GM18868 (cell line): Measurements from ENCODE around the gene C1orf105.
"Not testable (repeated sequence)": the region's sequence is repeated elsewhere in the genome, so short reads cannot be mapped to it uniquely, and the experiment has no call there.

ENCODE experiments used
- ATAC-seq: cut with Tn5 transposase; IDR thresholded peaks from one replicate; pipeline ENCODE4 v1.9.1; 2021; ENCODE audit warnings: mild to moderate bottlenecking, moderate library complexity; ENCODE audit not compliant: unreplicated experiment

Gene C1orf105

GRCh38 chr1:172485626-172486025, 65.1 kb downstream of the C1orf105 start:
- no peak for ATAC-seq

- ATAC-seq = no peak
Observed at GRCh38 chr1:172486805-172487454, 66.4 kb downstream of the C1orf105 start.

GRCh38 chr1:172487550-172487949, 67.1 kb downstream of the C1orf105 start:
- ATAC-seq = no peak

GRCh38 chr1:172488393-172488792, 67.9 kb downstream of the C1orf105 start:
- ATAC-seq = no peak

GRCh38 chr1:172489847-172490246, 69.4 kb downstream of the C1orf105 start:
- ATAC-seq = no peak

GRCh38 chr1:172492421-172492820, 71.9 kb downstream of the C1orf105 start:
- ATAC-seq = no peak

- no peak for ATAC-seq
Observed at GRCh38 chr1:172494166-172494565, 73.7 kb downstream of the C1orf105 start.

GRCh38 chr1:172496127-172496526, 75.6 kb downstream of the C1orf105 start:
- ATAC-seq = not testable (repeated sequence)

- ATAC-seq = no peak
Observed at GRCh38 chr1:172496678-172497077, 76.2 kb downstream of the C1orf105 start.

- no peak for ATAC-seq
Observed at GRCh38 chr1:172497230-172497629, 76.7 kb downstream of the C1orf105 start.

GRCh38 chr1:172498857-172499256, 78.4 kb downstream of the C1orf105 start:
- no peak for ATAC-seq

- no peak for ATAC-seq
Observed at GRCh38 chr1:172499636-172500141, 79.2 kb downstream of the C1orf105 start.

- ATAC-seq = no peak
Observed at GRCh38 chr1:172500207-172500606, 79.7 kb downstream of the C1orf105 start.

- no peak for ATAC-seq
Observed at GRCh38 chr1:172507741-172508140, 87.3 kb downstream of the C1orf105 start.

GRCh38 chr1:172510479-172510878, 90.0 kb downstream of the C1orf105 start:
- ATAC-seq = no peak

- ATAC-seq = no peak
Observed at GRCh38 chr1:172512591-172512990, 92.1 kb downstream of the C1orf105 start.

- no peak for ATAC-seq
Observed at GRCh38 chr1:172513479-172513878, 93.0 kb downstream of the C1orf105 start.

GRCh38 chr1:172514108-172514507, 93.6 kb downstream of the C1orf105 start:
- ATAC-seq = no peak

GRCh38 chr1:172515436-172515835, 95.0 kb downstream of the C1orf105 start:
- no peak for ATAC-seq

GRCh38 chr1:172515927-172516326, 95.4 kb downstream of the C1orf105 start:
- no peak for ATAC-seq

- ATAC-seq = no peak
Observed at GRCh38 chr1:172517081-172517480, 96.6 kb downstream of the C1orf105 start.

- no peak for ATAC-seq
Observed at GRCh38 chr1:172517545-172517944, 97.1 kb downstream of the C1orf105 start.
